NT2/D1 (cell line): Measurements from ENCODE around the gene INPP4A.

ENCODE experiments used
- YY1 ChIP-seq: IDR thresholded peaks from 2 replicates; pipeline ENCODE4 v1.6.1; 2011; ENCODE audit not compliant: insufficient read length, insufficient read depth
- ZNF274 ChIP-seq: IDR thresholded peaks from 2 replicates; pipeline ENCODE4 v1.6.1; 2011; ENCODE audit warnings: mild to moderate bottlenecking, low read depth, low read length

GRCh38 chr2:98569915-98570314 lies 125.3 kb downstream of the INPP4A start:
- TF ChIP-seq ZNF274 (no peak), YY1 (no peak)
